SU-DHL-6 (cell line): ENCODE measurements around the gene UQCRFS1.

ENCODE experiments used
- CTCF ChIP-seq: fragments of 200-600 bp; sonication (generic); IDR thresholded peaks from one replicate; pipeline ENCODE4 v1.5.1; 2017; ENCODE audit warnings: antibody characterized with exemption, mild to moderate bottlenecking, low read length, moderate library complexity; ENCODE audit not compliant: insufficient read depth, poor library complexity, severe bottlenecking
- EZH2phosphoT487 ChIP-seq: fragments of 200-600 bp; sonication (generic), shearing (Covaris generic); conservative IDR thresholded peaks from 2 replicates; pipeline ENCODE4 v1.6.1; 2018; ENCODE audit warnings: mild to moderate bottlenecking, antibody characterized with exemption, low read length, moderate library complexity, mixed read lengths

DNA sequence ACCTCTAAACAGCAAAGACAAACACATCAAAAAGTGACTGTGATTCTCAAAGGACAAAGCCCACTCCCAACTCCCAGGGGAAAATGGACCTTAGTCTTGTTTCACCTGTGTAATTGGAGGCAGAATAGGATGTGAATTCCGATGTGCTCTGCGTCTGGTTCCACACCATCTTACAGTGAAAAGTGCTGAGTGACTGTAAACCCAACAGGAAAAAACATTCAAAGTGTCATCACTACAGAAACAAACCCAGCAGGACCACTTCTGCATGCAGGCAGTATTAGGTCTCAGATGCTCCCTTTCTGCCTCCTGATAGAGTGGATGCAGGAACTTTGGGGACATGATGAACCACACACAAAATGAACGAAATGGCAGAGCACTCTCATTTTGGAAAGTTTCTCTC lies 6.5 kb downstream of the UQCRFS1 start:
- TF ChIP-seq EZH2phosphoT487 (no peak), CTCF (no peak)
